Measurements from ENCODE around the gene AQP3.
"Not testable (repeated sequence)": the region's sequence is repeated elsewhere in the genome, so short reads cannot be mapped to it uniquely, and the experiment has no call there.

Gene AQP3

DNA sequence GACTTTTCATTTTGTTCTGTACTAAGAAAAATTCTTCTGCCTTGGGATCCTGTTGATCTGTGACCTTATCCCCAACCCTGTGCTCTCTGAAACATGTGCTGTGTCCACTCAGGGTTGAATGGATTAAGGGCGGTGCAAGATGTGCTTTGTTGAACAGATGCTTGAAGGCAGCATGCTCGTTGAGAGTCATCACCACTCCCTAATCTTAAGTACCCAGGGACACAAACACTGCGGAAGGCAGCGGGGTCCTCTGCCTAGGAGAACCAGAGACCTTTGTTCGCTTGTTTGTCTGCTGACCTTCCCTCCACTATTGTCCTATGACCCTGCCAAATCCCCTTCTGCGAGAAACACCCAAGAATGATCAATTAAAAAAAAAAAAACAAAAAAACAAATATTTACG lies 23.4 kb downstream of the AQP3 start:
- FAIRE-seq; DNase-seq (ENCODE audit: insufficient read length, low spot score): not testable (repeated sequence)

DNA sequence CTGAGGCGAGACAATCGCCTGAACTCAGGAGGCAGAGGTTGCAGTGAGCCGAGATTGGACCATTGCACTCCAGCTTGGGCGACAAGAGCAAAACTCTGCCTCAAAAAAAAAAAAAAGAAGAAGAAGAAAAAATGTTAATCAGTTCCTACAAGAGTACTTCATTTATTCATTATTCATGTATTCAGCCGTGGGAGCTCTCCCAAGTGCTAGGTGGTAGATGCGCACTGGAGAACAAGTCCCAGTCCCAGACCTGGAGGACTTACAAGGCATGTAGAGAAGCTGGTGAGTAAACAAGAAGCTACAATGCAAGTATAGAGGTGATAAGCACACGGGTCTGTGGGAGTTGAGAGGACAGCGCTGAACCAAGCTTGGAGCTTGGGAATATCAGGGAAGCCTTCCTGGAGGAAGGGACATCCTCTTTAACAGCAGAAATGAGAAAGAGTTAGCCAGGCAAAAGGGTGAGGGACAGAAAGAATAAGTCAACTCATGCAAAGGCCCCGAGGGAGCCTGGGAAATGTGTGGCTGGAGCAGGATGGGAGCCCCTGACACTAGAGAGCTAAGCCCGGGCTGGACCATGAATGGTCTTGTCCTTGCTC lies 27.6 kb downstream of the AQP3 start:
- no peak for FAIRE-seq

DNA sequence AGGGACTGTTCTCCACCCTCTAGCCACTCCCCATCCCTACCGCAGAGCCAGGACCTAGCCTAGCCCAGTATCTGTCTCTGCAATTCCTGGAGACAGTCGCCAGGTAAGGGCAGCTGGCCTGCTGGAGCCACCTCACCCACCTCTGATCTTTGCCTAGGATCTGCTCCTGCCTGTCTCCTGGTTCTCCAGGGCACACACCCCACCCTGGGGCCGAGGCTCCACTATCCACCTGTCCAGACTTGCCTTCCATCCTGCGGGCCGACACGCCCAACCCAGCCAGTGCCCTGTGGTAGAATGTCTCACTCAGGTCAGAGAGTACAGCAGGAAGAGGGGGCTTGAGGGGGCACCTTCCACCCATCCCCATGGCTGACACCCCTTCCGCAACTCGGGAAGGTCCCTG lies 29.3 kb downstream of the AQP3 start:
- FAIRE-seq (no peak), DNase-seq (ENCODE audit: insufficient read length, low spot score) (no peak)

More for the DNA sequence above, 27.6 kb downstream of the AQP3 start:
- no peak for DNase-seq (ENCODE audit: insufficient read length, low spot score)

GRCh38 chr9:33416996-33417395 lies 30.4 kb downstream of the AQP3 start:
- FAIRE-seq: no peak

GRCh38 chr9:33415501-33416038 lies 31.8 kb downstream of the AQP3 start:
- FAIRE-seq (no peak), DNase-seq (ENCODE audit: insufficient read length, low spot score) (peak; percentile 27)

More at GRCh38 chr9:33416996-33417395, 30.4 kb downstream of the AQP3 start:
- DNase-seq (ENCODE audit: insufficient read length, low spot score): no peak

GRCh38 chr9:33414889-33415500 lies 32.4 kb downstream of the AQP3 start:
- DNase-seq (ENCODE audit: insufficient read length, low spot score) (no peak), FAIRE-seq (no peak)

DNA sequence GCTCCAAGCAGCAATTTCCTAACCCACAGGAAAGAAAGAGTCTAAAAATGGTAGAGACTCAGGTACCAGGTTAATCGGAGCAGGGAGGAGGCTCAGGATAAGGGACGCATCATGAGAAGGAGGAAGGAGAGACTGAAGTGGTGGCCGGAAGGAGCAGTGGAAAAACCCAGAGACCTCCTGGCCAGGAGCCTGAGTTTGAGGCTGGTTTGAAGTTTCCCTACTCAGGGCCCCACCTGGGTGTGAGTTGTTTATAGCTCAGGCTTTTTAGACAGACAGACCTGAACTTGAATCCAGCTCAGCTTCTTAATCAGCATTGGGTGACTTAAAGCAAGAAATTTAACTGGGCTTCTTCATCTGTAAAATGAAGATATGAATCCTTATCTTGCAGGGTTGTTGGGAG lies 33.1 kb downstream of the AQP3 start:
- DNase-seq (ENCODE audit: insufficient read length, low spot score) (no peak), FAIRE-seq (no peak)

GRCh38 chr9:33408087-33408486 lies 39.3 kb downstream of the AQP3 start:
- FAIRE-seq (no peak), DNase-seq (ENCODE audit: insufficient read length, low spot score) (no peak)

DNA sequence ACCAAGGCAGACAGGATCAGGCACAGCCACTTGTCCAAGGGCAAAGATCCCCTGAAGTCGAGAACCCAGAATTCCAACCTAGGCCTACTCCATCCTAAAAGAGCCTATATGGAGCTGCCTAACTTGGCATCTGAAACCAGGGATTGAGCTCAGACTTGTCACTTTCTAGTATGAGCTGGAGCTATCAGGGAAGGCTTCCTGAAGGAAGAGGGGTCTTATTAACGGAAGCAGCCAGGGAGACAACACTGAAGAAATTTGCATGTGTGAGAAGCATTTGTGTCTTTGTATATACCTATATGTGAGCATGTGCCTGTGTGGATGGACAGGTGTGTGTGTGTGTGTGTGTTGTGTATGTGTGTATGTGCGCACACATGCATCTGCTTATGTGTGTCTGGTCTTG lies 40.3 kb downstream of the AQP3 start:
- FAIRE-seq: no peak

DNA sequence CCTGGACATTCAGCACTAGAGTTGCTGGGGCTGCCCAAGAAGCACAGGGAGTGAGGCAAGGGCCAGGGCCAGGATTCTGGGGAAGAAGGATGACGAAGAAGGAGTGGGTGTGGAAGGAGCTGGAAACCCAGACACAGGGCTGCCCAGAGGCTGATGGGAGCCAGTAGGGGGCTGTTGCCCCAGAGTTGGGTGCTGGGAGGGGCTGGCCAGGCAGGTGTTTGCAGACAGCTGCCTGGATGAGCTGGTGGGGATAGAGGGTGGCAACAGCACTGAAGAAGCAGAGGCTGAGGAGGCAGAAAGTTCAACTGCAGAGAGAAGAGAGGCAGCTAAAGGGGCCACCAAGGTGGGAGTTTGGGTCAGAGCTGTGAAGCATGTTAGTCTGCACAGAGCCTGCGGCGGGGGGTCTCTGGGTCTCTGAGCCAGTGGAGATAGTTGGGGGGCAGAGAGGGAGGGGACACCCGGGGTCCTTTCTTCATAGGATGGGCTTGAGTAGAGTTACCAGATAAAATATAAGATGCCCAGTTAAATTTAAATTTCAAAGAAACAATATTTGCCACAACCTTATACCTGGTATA lies 42.5 kb downstream of the AQP3 start:
- DNase-seq (ENCODE audit: insufficient read length, low spot score) (no peak), FAIRE-seq (no peak)

More for the DNA sequence above, 40.3 kb downstream of the AQP3 start:
- no peak for DNase-seq (ENCODE audit: insufficient read length, low spot score)

DNA sequence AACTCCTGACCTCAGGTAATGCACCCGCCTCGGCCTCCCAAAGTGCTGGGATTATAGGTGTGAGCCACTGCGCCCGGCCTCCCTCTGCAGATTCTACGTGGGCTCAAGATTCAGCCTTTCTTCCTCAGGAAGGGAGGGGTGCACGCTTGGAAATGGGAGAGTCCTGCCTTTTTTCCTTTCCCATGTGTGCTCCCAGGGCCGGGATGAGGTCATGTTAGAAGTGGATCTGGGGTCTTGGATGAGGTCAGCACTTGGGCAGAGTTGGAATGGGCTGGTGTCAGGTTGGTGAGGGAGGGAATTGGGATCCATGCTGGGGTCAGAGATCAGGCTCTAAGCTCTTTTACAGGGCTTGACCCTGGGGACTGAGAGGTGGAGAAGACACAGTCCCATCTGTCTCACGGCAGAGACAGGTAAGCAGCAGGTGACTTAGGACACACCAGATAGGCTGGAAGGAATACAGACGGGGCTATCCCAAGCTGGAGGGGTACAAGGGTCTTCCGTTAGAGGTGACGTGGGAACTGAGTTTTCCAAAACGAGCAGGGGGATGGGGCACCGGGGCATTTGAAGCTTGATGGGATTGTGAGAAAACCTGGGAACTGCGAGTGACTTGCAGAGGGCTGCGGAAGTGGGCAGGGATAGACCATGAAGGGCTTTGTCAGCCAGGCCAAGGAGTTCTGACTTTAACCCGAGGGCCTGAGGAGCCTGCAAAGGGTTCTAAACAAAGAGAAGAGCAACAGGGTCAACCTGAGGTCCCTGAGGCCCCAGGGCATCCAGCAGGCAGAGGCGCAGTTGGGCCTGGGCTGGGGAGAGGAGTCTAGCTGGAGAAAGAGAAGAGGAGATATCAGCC lies 43.2 kb downstream of the AQP3 start:
- no peak for FAIRE-seq
- DNase-seq (ENCODE audit: insufficient read length, low spot score): no peak

- not testable (repeated sequence) for FAIRE-seq
Measured at GRCh38 chr9:33402371-33402770, 45.0 kb downstream of the AQP3 start, which contains the start of gene AQP7. Gene AQP7 (minus strand): TSS chr9:33402568. CDS start chr9:33401262, 1,306 bp downstream.

DNA sequence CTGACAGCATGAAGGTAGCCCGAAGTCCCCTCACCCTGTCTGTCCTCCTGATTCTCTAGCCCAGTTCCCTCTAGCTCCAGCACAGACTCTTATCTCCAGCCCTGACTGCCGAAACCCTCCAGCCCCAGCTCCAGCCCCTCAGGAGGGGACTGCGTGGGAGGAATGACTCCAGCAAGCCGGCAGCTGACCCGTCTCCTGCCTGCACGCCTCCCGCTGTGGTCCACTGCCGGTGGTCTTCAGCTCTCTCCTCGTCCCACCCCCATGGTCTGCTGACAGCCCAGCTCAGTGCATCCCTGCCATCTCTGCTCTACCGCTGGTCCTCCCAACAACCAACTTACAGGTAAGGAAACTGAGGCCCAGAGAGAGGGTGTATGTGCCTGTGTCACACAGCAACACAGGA lies 45.6 kb downstream of the AQP3 start:
- not testable (repeated sequence) for FAIRE-seq; DNase-seq (ENCODE audit: insufficient read length, low spot score)

More at GRCh38 chr9:33402371-33402770, 45.0 kb downstream of the AQP3 start, which contains the start of gene AQP7:
- DNase-seq (ENCODE audit: insufficient read length, low spot score): not testable (repeated sequence)

DNA sequence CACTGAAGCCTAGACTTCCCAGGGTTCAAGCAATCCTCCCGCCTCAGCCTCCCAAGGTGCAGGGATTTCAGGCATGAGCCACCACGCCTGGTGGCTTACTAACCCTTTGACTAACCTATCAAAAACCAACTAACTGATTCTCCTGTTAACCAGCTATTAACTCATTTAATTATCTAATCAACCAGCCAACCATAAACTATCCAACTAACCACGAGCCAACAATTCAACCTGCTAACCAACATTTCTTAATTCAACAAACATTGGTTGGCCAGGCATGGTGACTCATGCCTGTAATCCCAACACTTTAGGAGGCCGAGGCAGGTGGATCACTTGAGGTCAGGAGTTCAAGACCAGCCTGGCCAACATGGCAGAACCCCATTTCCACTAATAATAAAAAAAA lies 48.3 kb downstream of the AQP3 start:
- not testable (repeated sequence) for DNase-seq (ENCODE audit: insufficient read length, low spot score); FAIRE-seq

DNA sequence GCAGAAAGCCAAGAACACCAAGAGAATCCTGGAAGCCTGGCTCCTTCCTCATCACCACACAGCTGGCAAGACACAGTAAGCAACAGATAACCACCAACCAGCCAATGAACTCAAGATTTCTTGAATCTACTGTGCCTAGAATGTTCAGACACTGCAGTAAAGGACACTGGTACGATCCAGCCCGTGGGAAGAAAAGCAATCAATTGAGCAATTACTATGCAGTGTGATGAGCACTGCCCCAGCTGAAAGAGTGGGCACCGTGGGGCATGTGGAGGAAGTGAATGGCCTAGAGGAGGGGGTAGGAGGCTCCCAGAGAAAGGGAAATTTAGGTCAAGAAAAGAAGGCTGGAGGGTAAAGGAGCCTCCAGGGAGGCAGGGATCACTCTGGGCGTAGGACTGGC lies 49.6 kb downstream of the AQP3 start:
- DNase-seq (ENCODE audit: insufficient read length, low spot score); FAIRE-seq: not testable (repeated sequence)

GRCh38 chr9:33395159-33395879 lies 52.1 kb downstream of the AQP3 start:
- not testable (repeated sequence) for FAIRE-seq; DNase-seq (ENCODE audit: insufficient read length, low spot score)

DNA sequence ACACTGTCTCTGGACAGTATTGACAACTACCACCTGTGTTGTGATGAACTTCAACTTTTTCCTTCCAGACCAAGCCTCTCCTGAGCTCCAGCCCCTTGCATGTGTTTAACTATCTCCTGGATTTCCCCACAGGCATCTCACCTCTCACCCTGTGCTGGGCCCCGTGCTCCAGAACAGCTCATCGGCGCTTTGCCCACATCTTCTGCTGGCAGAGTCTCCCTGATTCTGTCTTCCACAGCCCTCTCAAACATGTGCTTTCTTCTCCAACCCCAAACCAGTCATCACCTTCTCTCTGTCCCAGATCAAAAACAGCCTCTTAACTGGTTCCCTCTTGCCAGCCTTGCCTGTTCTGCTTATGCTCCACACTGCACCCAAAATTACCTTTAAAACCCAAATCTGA lies 53.4 kb downstream of the AQP3 start:
- not testable (repeated sequence) for DNase-seq (ENCODE audit: insufficient read length, low spot score); FAIRE-seq

GRCh38 chr9:33393581-33393980 lies 53.8 kb downstream of the AQP3 start:
- FAIRE-seq (no peak), DNase-seq (ENCODE audit: insufficient read length, low spot score) (no peak)

DNA sequence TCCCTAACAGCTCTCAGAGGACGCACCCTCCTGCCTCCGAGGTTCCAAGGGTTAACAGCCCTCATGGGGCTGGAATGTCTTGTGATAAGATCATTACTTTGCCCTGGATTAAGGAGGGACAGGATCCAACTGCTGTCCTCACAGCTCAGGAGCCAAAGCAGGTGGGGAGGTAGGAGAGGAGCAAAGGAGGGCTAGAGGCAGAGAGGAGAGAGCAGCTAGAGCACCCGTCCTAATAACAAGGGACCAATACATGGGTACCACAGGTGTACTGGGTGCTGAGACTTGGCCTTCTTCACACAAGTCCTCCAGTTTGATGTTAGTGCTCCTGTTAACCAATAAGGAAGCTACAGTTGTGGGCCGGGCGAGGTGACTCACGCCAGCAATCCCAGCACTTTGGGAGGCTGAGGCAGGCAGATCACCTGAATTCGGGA lies 54.8 kb downstream of the AQP3 start:
- not testable (repeated sequence) for FAIRE-seq; DNase-seq (ENCODE audit: insufficient read length, low spot score)

Measured in HTR-8/SVneo (cell line).